ENCODE data around the gene FOXF2.

The FOXF2 gene

GRCh38 chr6:1439349-1439748 lies 50.0 kb downstream of the FOXF2 start:
- H3K4me3 ChIP-seq: no peak overlapping the region
- in situ Hi-C loops (cut with MboI; ENCODE audit: low sequenced_read_pairs): no loop called here
- peaks cover 2% of the 10 kb centered on the region; the same call in 1 of the 2 replicates for H3K27me3 ChIP-seq (ENCODE audit: low read depth)
- peaks cover 4% of the 10 kb centered on the region for H3K4me1 ChIP-seq
- H3K36me3 ChIP-seq (replicated peaks): no peaks in the 10 kb centered on the region
- H3K9me3 ChIP-seq: no peaks in the 10 kb centered on the region
- DNase-seq (ENCODE audit: low spot score in 2 of 2): no peak

DNA sequence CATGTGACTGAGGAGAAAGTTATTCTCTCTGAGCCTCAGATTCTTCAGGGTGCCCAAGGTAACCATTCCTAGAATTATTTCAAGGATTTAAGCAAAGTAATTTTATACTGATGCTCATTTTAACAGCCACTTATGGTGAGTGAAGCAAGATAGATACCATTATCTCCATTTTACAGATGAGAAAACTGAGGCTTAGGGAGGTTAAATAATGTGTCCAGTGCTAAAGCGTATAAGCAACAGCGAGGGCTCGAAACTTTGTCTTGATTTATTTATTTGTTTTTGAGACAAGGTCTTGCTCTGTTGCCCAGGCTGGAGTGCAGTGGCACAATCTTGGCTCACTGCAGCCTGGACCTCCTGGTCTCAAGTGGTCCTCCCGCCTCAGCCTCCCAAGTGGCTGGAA lies 53.6 kb downstream of the FOXF2 start:
- in situ Hi-C loops (cut with MboI; ENCODE audit: low sequenced_read_pairs): no loop called here
- no peaks in the 10 kb centered on the region for H3K27me3 ChIP-seq (ENCODE audit: low read depth)
- no peaks in the 10 kb centered on the region for H3K36me3 ChIP-seq (replicated peaks)

More for the DNA sequence above, 53.6 kb downstream of the FOXF2 start:
- Histone ChIP-seq H3K9me3 (no peaks in the 10 kb centered on the region), H3K4me1 (no peaks in the 10 kb centered on the region), H3K4me3 (no peak overlapping the region)
- no peak for DNase-seq (ENCODE audit: low spot score in 2 of 2)
